ENCODE measurements around the gene PPM1K.
"Not testable (repeated sequence)": the region's sequence is repeated elsewhere in the genome, so short reads cannot be mapped to it uniquely, and the experiment has no call there.

The PPM1K gene

GRCh38 chr4:88284439-88285234 is at the start of gene PPM1K:
Gene PPM1K (minus strand): TSS chr4:88284561. CDS start chr4:88278583, 5,978 bp downstream.
- peak; percentile 98 for DNase-seq (ENCODE audit: low spot score)

- DNase-seq (ENCODE audit: low spot score) = no peak
Measured at GRCh38 chr4:88333741-88334405, 49.5 kb upstream of the PPM1K start.

DNA sequence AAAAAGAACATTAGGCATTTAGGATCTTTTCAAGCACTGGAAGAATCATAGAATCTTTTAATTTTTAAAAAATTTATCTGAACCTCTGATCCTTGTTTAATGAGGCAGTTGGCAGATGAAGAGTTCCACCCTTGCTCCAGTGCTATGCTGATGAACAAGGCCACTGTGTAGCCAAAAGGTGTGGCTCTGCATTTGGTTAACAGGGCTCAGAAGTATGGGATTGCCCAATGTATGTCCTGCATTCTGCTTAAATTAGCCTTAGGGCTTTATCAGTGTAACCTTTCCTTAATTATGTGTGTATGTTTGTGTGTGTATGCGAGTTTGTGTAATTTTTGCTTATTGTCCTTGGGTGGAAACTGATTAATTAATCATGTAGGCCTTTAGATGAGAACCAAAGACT is 43.3 kb upstream of the PPM1K start:
- no peak for DNase-seq (ENCODE audit: low spot score)

DNA sequence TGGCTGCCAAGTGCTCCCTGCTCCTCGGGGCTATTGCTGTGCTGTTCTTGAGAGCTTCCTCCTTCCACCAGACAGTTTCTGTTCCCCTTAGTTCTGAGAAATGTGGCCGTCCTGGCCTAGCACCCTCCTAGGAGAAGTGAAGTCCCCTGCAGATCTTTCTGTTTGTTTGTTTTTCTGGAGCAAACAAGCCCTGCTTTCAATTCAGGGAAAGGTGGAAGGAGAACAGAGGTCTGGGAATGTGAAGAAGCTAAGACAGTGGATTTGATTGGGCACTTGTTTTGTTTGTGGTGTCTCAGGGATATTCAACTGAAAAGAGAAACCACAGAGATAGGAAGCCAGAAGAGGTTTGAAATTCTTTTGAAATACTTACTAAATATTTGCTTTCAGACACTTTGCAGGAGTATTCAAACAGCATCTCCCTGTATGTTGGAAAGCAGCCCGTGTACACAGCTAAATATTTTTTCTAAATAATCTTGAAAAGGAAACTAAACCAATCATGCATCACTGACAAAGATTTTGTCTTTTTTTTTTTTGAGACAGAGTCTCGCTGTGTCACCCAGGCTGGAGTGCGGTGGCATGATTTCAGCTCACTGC is 36.5 kb upstream of the PPM1K start:
- peak; percentile 25 for DNase-seq (ENCODE audit: low spot score)

DNA sequence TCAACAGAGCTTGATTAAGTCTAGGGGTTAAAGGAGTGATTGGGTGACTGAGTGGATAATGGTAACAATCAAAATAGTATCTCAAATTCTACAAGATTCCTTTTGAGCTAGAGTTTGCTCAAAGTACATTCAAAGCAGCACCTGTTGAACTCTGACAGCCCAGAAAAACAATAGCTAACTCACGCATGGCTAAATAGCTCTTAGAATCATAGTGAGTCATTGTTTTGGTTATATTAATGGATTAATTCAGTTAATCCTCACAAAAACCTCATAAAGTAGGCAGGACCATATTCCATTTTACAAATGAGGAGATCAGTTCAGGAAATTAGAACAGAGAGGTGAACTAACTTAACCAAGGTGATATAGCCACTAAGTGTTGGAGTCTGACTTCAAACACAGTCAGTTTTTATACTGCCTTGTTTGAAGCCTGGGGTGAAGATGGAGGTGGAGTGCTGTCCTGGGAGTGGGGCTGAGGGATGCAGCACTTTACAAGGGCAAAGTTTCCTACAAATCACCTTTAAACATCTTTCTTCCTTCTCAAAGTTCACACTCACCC is 35.9 kb upstream of the PPM1K start:
- DNase-seq (ENCODE audit: low spot score) = peak; percentile 19

GRCh38 chr4:88318751-88319350 is 34.5 kb upstream of the PPM1K start:
- no peak for DNase-seq (ENCODE audit: low spot score)

- DNase-seq (ENCODE audit: low spot score) = no peak
Measured at GRCh38 chr4:88315460-88316017, 31.2 kb upstream of the PPM1K start.

DNA sequence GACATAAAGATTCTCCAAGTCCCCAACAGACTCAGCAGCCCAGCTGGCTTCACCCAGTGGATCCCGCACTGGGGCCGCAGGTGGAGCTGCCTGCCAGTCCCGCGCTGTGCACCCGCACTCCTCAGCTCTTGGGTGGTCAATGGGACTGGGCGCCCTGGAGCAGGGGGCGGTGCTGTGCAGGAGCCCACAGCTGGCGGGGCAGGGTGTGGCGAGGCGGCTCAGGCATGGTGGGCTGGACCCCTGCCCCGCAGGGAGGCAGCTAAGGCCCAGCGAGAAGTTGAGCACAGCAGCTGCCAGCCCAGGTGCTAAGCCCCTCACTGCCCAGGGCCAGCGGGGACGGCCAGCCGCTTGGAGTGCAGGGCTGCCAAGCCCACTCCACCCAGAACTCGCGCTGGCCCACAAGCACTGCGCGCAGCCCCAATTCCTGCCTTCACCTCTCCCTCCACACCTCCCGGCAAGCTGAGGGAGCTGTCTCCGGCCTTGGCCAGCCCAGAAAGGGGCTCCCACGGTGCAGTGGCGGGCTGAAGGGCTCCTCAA is 28.8 kb upstream of the PPM1K start:
- not testable (repeated sequence) for DNase-seq (ENCODE audit: low spot score)

DNA sequence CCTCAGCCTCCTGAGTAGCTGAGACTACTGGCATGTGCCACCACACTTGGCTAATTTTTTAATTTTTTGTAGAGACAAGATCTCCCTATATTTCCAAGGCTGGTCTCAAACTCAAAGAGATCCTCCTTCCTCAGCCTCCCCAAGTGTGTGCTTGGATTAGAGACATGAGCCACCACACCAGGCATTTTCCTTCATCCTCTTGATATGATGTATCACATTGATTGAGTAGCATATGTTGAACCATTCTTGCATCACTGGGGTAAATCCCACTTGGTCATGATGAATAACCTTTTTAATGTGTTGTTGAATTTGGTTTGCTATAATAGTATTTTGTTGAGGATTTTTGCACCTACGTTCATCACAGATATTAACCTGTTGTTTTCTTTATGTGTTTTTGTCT is 24.2 kb upstream of the PPM1K start:
- DNase-seq (ENCODE audit: low spot score) = no peak

DNA sequence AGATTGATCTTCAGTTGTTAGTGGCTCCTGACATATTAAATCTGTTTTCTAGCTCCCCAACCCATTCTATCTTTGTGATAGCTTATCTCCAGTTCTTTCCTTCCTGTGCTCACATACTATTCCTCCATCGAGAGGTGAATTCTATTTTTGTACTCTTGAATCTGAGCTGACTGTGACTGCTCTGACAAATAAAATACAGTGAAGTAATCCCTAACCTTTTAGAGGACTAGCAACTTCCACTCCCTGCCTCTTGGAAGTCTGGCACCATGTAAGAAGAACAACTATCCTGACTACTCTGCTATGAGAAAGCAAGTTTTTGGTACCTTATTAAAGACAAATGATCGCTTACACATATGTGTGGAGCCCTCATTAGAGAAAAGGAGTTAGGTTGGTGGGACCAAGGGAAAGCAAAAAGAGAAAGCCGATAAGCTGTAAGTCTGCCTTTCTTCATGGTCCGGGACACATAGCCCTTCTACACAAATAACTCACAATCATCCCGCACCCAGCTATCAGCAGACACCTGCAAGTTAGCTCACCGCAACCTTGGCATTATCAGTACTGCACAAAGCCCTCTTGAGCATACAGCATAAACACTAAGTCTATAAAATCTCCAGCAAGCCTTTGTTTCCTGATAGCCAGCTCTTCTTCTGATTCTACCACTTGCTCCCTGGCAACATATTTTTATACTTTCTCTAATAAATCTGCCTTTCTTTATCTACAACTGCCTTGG is 13.5 kb upstream of the PPM1K start:
- DNase-seq (ENCODE audit: low spot score) = no peak

DNA sequence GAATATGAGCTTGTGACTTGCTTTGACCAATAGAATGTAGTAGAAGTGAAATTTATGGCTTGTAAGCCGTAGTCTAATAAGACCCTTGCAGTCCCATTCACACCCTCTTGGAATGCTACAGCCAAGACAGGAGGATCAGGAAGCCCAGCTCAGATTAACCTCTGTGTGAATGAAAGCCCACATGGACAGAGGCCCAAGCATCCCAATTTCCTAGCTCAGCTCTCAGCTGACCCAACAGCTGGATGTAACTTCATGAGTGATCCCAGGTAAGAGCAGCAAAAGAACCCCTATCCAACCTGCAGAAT is 12.8 kb upstream of the PPM1K start:
- no peak for DNase-seq (ENCODE audit: low spot score)

DNA sequence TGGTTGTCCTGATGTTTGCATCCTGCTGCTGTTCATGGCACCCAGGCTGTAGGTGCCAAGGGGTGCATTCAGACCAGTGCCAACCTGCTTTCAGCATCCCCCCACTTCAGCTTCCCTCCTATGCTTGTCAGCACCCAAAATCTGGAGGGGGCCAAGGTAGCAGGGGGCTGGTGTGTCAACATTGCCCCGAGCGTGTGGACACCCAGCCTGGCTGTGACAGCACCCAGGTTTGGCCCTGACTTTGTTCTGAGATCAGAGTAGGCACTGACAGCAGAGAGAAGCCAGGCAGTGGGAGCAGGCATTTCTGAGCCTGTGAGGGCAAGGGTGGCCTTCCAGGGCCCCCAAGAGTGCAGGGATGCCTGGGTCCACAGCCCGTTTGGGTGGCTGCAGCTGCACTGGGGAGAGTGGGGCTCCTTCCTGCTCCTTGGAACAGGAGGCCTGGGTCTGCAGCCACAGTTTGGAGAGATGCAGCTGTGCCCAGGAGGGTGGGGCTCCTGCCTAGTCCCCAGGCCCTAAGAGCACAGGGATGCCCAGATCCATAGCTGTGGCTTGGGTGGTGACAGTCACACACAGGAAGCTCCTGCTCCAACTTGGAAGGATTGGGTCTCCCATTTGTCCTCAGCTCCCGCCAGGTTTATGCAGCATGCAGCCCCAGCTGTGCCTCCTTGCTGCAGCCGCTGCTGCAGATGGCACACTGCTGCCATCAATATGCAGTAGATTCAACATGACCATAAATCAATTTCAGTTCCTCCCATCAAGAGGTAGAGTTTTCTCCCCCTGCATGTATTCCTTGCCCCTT is 12.3 kb upstream of the PPM1K start:
- no peak for DNase-seq (ENCODE audit: low spot score)

- no peak for DNase-seq (ENCODE audit: low spot score)
Measured at GRCh38 chr4:88295656-88296055, 11.3 kb upstream of the PPM1K start.

DNA sequence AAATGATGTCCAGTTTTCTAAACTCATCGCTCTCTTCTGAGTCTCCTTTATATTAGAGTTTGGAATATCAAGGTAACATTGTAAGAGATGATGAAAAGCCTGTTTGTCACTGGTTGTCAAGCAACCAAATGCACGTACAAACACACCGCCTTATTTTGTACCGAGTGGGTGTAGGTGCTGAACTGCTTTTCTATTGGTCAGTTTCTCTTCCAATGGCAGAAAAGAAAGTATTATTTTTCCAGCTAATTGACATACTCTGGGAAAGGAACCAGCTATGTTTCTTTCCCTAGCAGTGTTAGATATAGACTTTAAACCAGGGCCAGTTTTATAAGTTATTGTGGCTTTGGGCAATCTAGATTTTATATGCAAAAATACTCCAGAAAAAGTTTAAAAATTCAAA is 6.6 kb upstream of the PPM1K start:
- no peak for DNase-seq (ENCODE audit: low spot score)

DNA sequence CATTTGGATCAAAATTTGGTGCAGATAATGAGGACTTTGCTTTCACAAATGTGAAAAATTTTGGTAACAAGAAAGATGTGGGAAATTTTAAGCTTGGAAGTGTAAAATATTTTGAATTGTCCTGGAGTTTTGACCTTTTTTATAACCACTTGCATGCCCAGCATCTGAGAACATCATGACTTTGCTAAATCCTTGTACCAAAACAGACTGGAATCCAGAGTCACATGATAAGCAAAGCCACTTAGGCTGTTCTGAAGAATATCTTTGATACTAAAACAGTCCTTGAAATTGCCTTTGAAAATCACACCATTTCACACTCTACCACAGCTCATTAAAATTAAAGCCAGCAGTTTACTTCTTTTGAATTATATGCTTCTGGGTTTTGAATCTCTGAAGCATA is 2.5 kb upstream of the PPM1K start:
- DNase-seq (ENCODE audit: low spot score) = no peak

GRCh38 chr4:88285235-88285653 is 883 bp upstream of the PPM1K start:
- DNase-seq (ENCODE audit: low spot score) = no peak

DNA sequence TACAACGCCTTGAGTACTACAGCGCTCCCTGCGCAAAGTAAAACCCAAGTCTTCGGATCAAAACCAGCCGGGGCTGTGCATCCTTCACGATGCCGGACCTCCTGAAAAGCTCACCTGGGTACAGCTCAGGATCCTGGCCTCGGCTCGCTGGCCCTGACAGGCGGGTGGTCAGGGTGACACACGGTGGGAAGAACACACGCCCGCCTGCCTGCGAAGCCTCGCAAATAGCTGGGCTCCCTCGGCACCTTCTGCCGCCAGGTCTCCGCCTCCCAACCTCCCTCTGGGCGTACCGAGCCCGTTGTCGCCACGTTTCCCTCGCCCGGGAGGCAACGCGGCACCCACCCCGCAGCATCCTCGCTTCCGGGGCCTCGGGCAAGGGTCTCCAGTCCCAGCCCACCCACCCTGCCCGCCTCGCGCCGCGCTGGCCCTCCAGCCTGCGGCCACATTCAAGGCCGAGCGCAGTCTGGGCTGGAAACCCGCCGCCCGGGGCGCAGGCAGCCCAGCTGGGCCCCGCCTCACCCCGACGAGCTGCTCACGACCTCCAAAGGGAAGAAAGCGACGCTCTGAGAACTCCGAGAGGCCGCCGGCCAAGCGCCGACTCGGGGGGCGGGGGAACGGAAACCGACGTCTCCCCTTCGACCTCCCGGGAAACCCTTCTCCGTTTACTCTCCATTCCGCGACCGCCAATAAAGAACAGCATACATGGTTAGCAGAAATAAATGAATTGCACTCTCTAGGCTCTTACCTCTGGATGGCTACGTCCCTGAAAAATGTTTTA is 511 bp downstream of the PPM1K start:
- DNase-seq (ENCODE audit: low spot score) = peak; percentile 58

GRCh38 chr4:88280228-88280795 is 4.0 kb downstream of the PPM1K start:
- DNase-seq (ENCODE audit: low spot score) = no peak

DNA sequence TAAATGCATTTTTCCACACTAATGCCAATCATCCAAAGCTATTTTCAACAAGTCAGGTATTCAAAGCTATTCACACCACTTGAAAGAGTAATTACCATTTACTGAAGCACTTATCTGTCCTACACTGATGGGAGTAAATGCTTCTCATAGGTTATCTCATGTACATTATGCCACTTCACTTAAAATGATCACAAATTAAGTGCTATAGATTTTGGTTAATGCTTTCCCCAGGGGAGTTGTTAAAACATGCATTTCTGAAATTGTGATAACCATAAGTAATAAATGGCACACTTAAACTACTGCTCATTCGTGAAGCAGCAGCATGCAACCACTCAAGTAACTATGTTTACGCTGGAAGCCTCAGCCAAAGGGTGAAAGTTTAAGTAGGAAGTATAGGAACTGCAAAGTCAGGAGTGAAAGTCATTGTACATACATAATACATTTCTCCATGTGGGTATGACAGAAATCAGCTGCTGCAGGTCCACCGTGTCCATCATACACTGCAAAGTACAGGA is 6.6 kb downstream of the PPM1K start:
- no peak for DNase-seq (ENCODE audit: low spot score)
